Dendritic cell treated with granulocyte-macrophage colony-stimulating factor and Interleukin-4, amounts not matched to agents 40 ng/mL and 50 ng/mL, for 4 days (primary cell): ENCODE results near the gene RHBDL2.

ENCODE experiments used
- H3K27ac Mint-ChIP-seq: one replicate; pipeline ENCODE4 v1.8.0; 2022; ENCODE audit warnings: mild to moderate bottlenecking, mixed read lengths
- H3K27me3 Mint-ChIP-seq: one replicate; pipeline ENCODE4 v1.8.0; 2022; ENCODE audit warnings: mild to moderate bottlenecking, mixed read lengths
- H3K36me3 Mint-ChIP-seq: one replicate; pipeline ENCODE4 v1.8.0; 2022; ENCODE audit warnings: low read depth, mixed read lengths
- H3K4me1 Mint-ChIP-seq: one replicate; pipeline ENCODE4 v1.8.0; 2022; ENCODE audit warnings: low read depth, mixed read lengths
- H3K4me3 Mint-ChIP-seq: one replicate; pipeline ENCODE4 v1.8.0; 2022; ENCODE audit warnings: mild to moderate bottlenecking, moderate library complexity, mixed read lengths
- H3K9me3 Mint-ChIP-seq: one replicate; pipeline ENCODE4 v1.8.0; 2022; ENCODE audit warnings: mixed read lengths
- intact Hi-C: fragments of 100-400 bp; cut with micrococcal nuclease; formaldehyde crosslinking; loops from one replicate; pipeline ENCODE4 v1.15.0; 2022

The RHBDL2 gene

GRCh38 chr1:38953433-38953860 is 11.8 kb upstream of the RHBDL2 start:
- peaks cover 10% of the 10 kb centered on the region for H3K27me3 Mint-ChIP-seq
- intact Hi-C loops = no loop called here
- no peak overlapping the region for H3K4me3 Mint-ChIP-seq
- H3K27ac Mint-ChIP-seq = no peak overlapping the region
- peaks cover 6% of the 10 kb centered on the region for H3K4me1 Mint-ChIP-seq
- no peaks in the 10 kb centered on the region for H3K9me3 Mint-ChIP-seq
- no peaks in the 10 kb centered on the region for H3K36me3 Mint-ChIP-seq

- Mint-ChIP-seq H3K27me3 (peaks cover 10% of the 10 kb centered on the region), H3K4me1 (peaks cover 6% of the 10 kb centered on the region), H3K9me3 (no peaks in the 10 kb centered on the region), H3K36me3 (no peaks in the 10 kb centered on the region), H3K4me3 (no peak overlapping the region), H3K27ac (no peak overlapping the region)
- intact Hi-C loops = no loop called here
These were observed 8.9 kb upstream of the RHBDL2 start for GRCh38 chr1:38950553-38950952.

- Mint-ChIP-seq H3K9me3 (no peaks in the 10 kb centered on the region), H3K27ac (no peak overlapping the region), H3K36me3 (no peaks in the 10 kb centered on the region)
These were observed 2.9 kb upstream of the RHBDL2 start for GRCh38 chr1:38944547-38944946.

GRCh38 chr1:38942664-38943428 is 1.2 kb upstream of the RHBDL2 start:
- no peaks in the 10 kb centered on the region for H3K9me3 Mint-ChIP-seq
- intact Hi-C loops = no loop called here
- H3K4me3 Mint-ChIP-seq = no peak overlapping the region
- no peak overlapping the region for H3K27ac Mint-ChIP-seq
- no peaks in the 10 kb centered on the region for H3K4me1 Mint-ChIP-seq
- peaks cover 2% of the 10 kb centered on the region for H3K27me3 Mint-ChIP-seq
- no peaks in the 10 kb centered on the region for H3K36me3 Mint-ChIP-seq

More at GRCh38 chr1:38944547-38944946, 2.9 kb upstream of the RHBDL2 start:
- intact Hi-C loops = no loop called here
- Mint-ChIP-seq H3K4me3 (no peak overlapping the region), H3K27me3 (peaks cover 4% of the 10 kb centered on the region), H3K4me1 (no peaks in the 10 kb centered on the region)

GRCh38 chr1:38941093-38941492 is 537 bp downstream of the RHBDL2 start:
- no peaks in the 10 kb centered on the region for H3K9me3 Mint-ChIP-seq
- no peak overlapping the region for H3K27ac Mint-ChIP-seq

GRCh38 chr1:38940339-38941047 is 1.1 kb downstream of the RHBDL2 start:
- intact Hi-C loops = no loop called here
- H3K27me3 Mint-ChIP-seq = peaks cover 4% of the 10 kb centered on the region
- no peak overlapping the region for H3K27ac Mint-ChIP-seq
- H3K36me3 Mint-ChIP-seq = no peaks in the 10 kb centered on the region
- no peak overlapping the region for H3K4me3 Mint-ChIP-seq
- H3K4me1 Mint-ChIP-seq = no peaks in the 10 kb centered on the region
- H3K9me3 Mint-ChIP-seq = no peaks in the 10 kb centered on the region

More at GRCh38 chr1:38941093-38941492, 537 bp downstream of the RHBDL2 start:
- intact Hi-C loops = no loop called here
- H3K4me3 Mint-ChIP-seq = no peak overlapping the region
- H3K36me3 Mint-ChIP-seq = no peaks in the 10 kb centered on the region
- H3K4me1 Mint-ChIP-seq = no peaks in the 10 kb centered on the region
- H3K27me3 Mint-ChIP-seq = peaks cover 2% of the 10 kb centered on the region

- Mint-ChIP-seq H3K4me1 (no peaks in the 10 kb centered on the region), H3K4me3 (no peak overlapping the region), H3K36me3 (no peaks in the 10 kb centered on the region), H3K27ac (no peak overlapping the region), H3K9me3 (no peaks in the 10 kb centered on the region), H3K27me3 (peaks cover 4% of the 10 kb centered on the region)
- intact Hi-C loops = no loop called here
These were observed 2.8 kb downstream of the RHBDL2 start for GRCh38 chr1:38938722-38939260.

- H3K27ac Mint-ChIP-seq = no peak overlapping the region
- intact Hi-C loops = no loop called here
- no peak overlapping the region for H3K4me3 Mint-ChIP-seq
- no peaks in the 10 kb centered on the region for H3K4me1 Mint-ChIP-seq
- H3K9me3 Mint-ChIP-seq = no peaks in the 10 kb centered on the region
- H3K36me3 Mint-ChIP-seq = no peaks in the 10 kb centered on the region
- peaks cover 5% of the 10 kb centered on the region for H3K27me3 Mint-ChIP-seq
These were observed 9.1 kb downstream of the RHBDL2 start for GRCh38 chr1:38932571-38932970.

- H3K4me1 Mint-ChIP-seq = no peaks in the 10 kb centered on the region
- intact Hi-C loops = no loop called here
- H3K27me3 Mint-ChIP-seq = peaks cover 3% of the 10 kb centered on the region
- no peak overlapping the region for H3K27ac Mint-ChIP-seq
- no peak overlapping the region for H3K4me3 Mint-ChIP-seq
- H3K36me3 Mint-ChIP-seq = no peaks in the 10 kb centered on the region
- no peaks in the 10 kb centered on the region for H3K9me3 Mint-ChIP-seq
These were observed 12.2 kb downstream of the RHBDL2 start for GRCh38 chr1:38929476-38929875.

- intact Hi-C loops = no loop called here
- H3K9me3 Mint-ChIP-seq = no peaks in the 10 kb centered on the region
- no peak overlapping the region for H3K4me3 Mint-ChIP-seq
- H3K27ac Mint-ChIP-seq = no peak overlapping the region
- no peaks in the 10 kb centered on the region for H3K36me3 Mint-ChIP-seq
- no peaks in the 10 kb centered on the region for H3K4me1 Mint-ChIP-seq
- peaks cover 3% of the 10 kb centered on the region for H3K27me3 Mint-ChIP-seq
These were observed 12.6 kb downstream of the RHBDL2 start for GRCh38 chr1:38929054-38929453.

- intact Hi-C loops = no loop called here
- no peak overlapping the region for H3K27ac Mint-ChIP-seq
- H3K4me3 Mint-ChIP-seq = no peak overlapping the region
- H3K36me3 Mint-ChIP-seq = no peaks in the 10 kb centered on the region
- no peaks in the 10 kb centered on the region for H3K27me3 Mint-ChIP-seq
- no peaks in the 10 kb centered on the region for H3K4me1 Mint-ChIP-seq
- no peaks in the 10 kb centered on the region for H3K9me3 Mint-ChIP-seq
These were observed 15.5 kb downstream of the RHBDL2 start for GRCh38 chr1:38926091-38926490.

- Mint-ChIP-seq H3K27me3 (no peaks in the 10 kb centered on the region), H3K9me3 (no peaks in the 10 kb centered on the region), H3K4me1 (no peaks in the 10 kb centered on the region), H3K27ac (no peak overlapping the region), H3K36me3 (no peaks in the 10 kb centered on the region), H3K4me3 (no peak overlapping the region)
- intact Hi-C loops = no loop called here
These were observed 16.2 kb downstream of the RHBDL2 start for GRCh38 chr1:38925391-38925790.

- no peaks in the 10 kb centered on the region for H3K27me3 Mint-ChIP-seq
- intact Hi-C loops = no loop called here
- no peaks in the 10 kb centered on the region for H3K4me1 Mint-ChIP-seq
- H3K27ac Mint-ChIP-seq = no peak overlapping the region
- no peak overlapping the region for H3K4me3 Mint-ChIP-seq
- no peaks in the 10 kb centered on the region for H3K9me3 Mint-ChIP-seq
- no peaks in the 10 kb centered on the region for H3K36me3 Mint-ChIP-seq
These were observed 18.0 kb downstream of the RHBDL2 start for GRCh38 chr1:38923607-38924006.

GRCh38 chr1:38919130-38919529 is 22.5 kb downstream of the RHBDL2 start:
- Mint-ChIP-seq H3K27me3 (no peaks in the 10 kb centered on the region), H3K4me3 (no peak overlapping the region)
- intact Hi-C loops = no loop called here

More at GRCh38 chr1:38919130-38919529, 22.5 kb downstream of the RHBDL2 start:
- Mint-ChIP-seq H3K36me3 (peaks cover 9% of the 10 kb centered on the region), H3K27ac (no peak overlapping the region), H3K4me1 (no peaks in the 10 kb centered on the region), H3K9me3 (no peaks in the 10 kb centered on the region)
